Cardiac ventricle fibroblast (primary cell): ENCODE measurements around the gene ZNF584. TPM values are rescaled to one million over a fixed set of nuclear protein-coding genes. Genes with fewer than 3 reads are reported as not detected.

Experiments used
- total RNA-seq: library from RNA; depleted of rRNA; stranded (reverse); fragments of >200 nt; gene quantifications from 2 replicates; pipeline ENCODE4 v1.2.3, GENCODE V29; 2015

The ZNF584 gene
- 12.7 and 16.5 TPM in 2 replicates for total RNA-seq

DNA sequence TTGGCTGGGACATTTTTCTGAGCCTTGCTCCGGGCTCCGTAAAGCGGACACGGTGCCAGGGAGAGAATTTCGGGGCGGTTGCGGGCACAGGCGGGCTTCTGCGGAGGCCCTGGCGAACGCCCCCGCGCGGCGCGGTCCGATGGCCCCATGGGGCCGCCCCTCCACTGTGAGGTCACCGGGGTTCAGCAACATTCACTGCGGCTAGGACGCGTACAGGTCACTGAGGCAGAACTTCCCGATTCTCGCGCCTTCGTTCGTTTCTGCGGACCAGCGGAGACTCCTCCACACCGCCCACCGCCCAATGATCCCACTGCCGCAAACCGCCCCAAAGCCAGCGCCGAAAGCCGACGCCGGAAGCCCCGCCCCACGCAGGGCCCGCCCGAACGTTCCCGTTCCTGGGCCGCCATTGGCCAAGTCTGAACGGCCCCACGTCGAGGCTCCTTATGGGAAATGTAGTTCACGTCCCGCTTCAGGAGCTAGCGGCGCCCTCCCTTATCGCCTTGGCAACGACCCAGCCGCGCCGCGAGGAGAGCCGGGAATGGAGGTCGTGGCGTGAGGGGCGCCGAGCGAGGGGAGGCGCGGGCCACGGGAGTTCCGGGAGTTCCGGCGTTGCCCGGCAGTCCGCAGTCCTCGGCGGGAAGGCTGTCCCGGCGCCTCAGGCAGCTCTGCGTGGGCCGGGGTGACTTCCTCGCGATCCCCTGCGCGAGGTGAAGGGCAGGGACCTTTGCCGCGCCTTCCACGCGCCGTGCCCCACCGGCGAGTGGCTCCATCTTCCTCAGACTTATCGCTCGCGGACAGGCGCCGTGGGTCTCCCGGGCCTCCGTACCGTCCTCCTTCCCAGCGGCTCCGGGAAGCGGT is at the start of gene ZNF584:
Gene ZNF584, plus strand, starts transcription at position 498 of the 858 bp plus-strand sequence. CDS start 499 bp downstream, outside the sequence.

DNA sequence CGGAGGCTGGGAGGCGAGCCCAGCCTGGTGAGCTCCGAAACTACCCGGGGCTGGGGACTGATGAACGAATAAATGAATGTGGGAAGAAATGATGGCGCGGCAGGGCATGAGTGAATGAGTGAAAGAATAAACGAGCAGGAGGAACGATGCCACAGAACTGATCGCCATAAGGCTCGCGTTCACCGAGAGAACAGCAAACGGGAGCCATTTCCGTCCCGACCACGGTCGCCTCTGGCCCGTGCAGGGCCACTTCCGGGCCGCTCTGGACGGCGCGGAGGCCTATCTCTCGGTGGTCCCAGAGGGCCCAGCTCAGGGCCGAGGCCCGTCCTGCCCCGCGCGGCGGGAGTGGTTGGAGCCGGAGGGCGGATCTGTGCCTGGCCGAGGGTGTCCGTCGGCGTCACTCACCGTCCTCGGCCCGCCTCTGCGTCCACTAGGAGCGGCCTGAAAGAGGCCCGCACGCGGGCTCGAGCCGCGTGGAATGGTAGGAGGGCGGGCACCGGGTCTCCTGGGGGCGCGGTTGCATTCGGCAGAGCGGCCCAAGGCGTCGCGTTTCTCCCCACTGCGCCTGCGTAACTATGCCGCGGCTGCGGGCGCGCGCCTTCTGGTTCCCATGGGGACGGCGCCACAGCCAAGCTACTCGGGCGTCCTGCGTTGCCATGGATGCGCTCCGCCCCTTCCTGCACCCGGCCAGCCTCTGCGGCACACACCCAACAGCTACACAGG is 46.0 kb upstream of the ZNF584 start, which contains the start of gene ZNF497:
Gene ZNF497, minus strand, starts transcription at position 480 of the 723 bp plus-strand sequence. CDS start 5,116 bp downstream, outside the sequence.

DNA sequence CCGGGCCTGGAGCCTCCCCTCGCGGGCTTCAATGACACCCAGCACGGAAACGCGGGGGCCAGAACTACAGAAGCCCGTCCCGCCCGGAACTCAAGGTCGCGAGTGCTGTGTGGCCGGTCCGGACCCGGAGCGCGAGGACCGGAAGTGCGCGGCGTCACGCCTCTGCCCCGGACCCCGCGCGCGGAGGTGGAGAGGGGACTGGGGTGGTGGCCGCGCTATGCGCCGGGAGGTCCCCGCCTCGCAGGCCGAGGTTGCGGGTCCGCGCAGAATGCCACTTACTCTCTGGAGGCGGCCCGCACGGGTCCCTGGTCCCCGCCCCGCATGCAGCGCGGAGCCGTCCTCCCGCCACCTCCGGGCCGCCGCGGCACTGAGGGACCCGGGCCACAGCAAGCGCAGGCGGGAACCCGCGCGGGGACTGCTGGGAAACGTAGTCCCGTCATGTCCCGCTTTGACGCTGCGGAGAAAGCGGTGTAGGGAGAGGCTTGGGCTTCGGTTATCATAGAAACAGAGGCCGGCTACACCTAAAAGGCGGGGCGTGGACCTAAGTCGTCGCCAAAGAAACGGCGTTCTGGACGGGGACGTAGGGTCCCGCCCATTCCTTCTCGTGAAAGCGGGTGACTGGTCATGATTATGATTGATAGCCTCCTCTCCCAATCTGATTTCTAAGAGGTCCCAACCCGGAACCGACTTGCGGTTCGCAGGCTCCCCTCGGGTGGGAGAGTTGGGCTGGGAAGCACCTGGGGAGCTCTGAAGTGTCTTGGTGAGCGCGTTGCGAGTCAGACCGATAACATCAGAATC is 27.6 kb upstream of the ZNF584 start, which contains the start of gene ZNF837:
Gene ZNF837, minus strand, starts transcription at position 369 of the 798 bp plus-strand sequence. CDS start 11,698 bp downstream, outside the sequence.

DNA sequence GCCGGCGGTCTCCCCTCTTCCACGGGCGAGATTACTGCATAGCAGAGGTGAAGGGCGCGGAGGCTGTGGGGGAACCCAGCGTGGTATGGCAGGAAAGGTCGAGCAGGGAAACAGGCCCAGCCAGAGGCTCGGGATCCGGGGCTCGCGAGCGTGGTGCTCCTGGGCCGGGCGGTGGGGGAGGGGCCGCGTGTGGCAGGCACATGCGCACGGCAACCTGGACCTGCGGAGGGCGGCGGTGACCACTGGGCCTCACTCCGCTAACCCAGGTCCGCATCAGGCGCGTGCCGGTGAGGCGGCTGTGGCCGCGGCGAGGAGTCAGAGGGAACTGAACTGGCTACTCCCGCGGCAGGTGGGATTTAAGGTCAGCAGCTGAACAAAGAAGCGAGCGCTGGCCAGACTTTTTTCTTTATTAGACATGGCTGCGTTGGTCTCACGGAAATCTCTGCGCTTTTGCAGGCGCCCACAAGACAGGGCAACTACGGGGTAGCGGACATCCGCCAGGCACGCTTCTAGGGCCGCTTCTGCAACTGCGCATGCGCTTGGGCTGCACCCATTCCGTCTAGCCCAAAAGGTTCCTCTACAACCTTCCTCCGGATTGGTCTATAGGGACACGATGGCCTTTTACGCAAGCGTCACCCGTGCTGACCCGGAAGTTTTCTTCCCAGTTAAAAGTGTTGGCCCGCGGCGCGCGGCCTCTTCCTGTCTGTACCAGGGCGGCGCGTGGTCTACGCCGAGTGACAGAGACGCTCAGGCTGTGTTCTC is 21.7 kb upstream of the ZNF584 start, which contains the start of gene RPS5:
Gene RPS5, plus strand, starts transcription at position 694 of the 762 bp plus-strand sequence. CDS start 869 bp downstream, outside the sequence.

DNA sequence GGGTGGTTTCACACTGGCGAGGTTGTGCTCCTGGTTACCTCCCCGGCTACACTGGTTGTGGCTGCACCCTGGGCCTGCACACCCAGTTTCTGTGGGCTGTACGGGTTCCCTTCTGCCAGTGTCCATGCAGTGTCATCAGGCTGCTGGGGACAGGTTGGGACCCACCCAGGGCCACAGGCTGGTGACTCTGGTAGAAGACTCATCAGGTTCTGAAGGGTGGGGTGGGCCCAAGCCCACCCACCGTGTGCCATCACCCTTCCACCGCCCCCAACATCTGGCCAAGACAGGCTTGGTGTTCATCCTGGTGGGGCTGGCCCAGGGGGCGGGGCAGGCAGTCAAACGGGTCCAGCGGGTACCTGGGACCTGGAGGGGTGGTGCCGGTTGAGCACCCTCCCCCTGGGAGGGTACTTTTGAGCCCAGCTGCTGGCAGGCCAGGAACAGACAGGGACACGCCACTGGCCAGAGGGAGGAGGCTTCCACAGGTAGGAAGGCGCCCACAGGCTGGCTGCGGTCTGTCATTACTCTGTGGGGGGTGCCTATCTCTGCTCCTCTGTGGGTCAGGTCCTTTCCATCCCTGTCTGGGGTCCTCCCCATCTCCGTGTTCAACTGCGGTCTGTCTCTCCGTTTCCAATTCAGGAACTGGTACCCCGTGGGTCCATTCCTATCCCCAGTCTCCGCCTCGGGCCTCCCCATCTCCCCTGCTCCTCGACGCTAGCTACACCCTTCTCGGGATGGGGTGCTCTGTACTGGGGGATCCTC is 13.1 kb upstream of the ZNF584 start, which contains the start of gene RNF225:
Gene RNF225, plus strand, starts transcription at position 437 of the 759 bp plus-strand sequence. CDS start 434 bp downstream, outside the sequence.

DNA sequence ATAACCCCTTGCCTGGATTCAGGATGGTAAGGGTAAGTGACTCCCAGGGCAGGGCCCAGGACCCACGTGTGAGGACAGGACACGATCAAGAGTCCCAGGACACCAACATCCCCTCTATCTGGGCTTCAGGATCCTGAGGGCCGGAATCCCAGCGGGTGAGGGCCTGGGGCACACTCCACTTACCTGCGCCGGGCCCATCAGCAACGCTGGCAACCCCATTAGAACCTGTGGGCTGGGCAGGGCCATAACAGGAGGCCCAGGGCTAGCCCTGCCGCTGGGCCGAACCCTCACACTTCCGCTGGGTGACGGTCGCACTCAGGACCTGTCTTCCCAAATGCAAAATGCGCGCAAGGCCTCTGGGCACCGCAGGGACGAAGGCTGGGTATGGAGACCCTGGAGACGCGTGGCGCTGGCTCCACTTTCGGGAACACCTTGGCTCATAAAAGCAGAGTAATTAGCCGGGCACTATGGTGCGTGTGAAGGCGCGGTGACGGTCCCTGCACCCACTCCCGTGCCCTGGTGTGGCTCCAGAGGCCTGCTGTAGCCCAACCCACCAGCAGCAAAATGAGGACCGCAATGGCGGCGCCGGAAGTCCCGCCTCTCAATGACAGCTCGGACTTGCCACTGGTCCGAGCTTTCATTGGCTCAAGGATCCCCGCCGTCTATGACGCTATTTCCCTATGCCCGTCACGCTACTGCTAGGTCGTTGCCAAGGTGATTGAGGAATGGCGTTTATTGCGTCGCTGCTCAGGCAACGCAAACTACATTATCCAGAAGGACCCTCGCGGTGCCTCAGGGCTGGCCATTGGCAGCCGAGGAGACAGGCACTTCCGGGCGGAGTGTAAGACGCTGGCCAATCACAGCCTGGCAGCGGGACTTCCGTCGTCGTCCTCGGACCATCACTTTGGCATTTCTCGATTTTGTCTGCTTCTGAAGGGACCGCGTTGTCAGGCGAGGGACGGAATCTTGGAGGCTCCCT is 31.4 kb downstream of the ZNF584 start, which contains the start of gene ZNF132:
Gene ZNF132, minus strand, starts transcription at position 578 of the 979 bp plus-strand sequence. Its CDS starts 332 bp downstream, at position 246.

DNA sequence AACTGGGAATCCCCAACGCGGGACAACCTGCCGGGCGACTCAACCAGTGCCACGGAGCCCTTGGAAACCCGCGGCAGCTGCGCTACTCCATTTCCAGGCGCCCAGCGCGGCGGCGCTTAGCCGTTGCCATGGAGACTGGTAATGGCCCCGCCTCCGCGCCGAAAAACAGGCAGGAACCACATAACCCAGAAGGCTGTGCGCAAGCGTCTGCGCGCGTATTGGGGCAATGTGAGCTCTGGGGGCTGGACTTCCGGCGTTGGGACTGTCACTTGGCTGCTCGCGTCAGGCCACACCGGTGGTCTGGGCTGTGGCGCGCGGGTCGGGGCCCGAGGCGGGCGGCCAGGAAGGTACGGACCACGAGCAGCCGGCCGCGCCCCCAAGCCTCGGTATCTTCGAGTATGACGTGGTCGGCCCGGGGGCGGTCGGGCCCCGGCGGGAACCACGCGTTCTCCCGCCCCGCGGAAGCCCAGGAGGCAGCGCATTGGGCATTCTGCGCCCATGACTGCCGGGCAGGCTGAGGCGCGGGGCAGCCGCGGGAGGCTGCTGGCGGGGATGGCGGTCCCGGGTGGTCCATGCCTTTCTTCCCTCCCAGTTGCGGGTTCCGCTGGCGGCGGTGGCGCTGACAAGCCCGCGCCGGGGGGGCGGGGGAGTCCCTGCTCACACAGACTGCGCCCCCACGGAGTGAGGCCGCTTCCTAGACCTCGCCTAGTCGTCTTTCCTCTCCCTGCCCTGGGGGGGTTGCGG is 43.1 kb downstream of the ZNF584 start, which contains the start of gene ZNF324B:
Gene ZNF324B, plus strand, starts transcription at position 265 of the 744 bp plus-strand sequence. CDS start 2,080 bp downstream, outside the sequence.

DNA sequence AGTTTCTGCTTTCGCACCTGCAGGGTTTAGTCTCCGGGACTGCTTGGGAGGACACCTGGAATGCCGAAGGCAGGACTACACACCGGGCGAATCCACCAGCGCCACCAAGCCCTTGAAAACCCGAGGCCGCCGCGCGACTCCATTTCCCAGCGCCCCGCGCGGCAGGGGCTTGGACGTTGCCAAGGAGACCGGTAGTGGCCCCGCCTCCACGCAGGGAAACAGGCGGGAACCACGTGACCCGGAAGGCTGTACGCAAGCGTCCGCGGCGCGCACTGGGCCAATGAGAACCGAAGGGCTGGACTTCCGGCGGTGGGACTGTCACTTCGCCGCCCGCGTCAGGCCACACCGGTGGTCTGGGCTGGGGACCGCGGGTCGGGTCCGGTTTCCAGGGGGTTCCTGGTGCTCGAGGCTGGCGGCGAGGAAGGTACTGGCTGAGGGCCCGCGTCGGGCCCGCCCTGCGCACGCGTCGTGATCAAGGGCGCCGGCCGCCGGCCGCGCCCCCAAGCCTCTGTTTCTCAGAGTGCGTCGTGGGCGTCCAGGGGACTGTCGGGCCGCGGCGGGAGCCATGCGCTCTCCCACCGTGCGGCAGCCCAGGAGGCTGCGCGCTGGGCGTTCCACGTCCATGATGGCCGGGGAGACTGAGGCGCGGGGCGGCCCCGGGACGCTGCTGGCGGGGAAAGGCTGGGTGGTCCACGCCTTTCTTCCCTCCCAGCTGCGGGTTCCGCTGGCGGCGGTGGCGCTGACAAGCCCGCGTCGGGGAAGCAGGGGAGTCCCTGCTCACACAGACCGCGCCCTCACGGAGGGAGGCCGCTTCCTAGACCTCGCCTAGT is 58.5 kb downstream of the ZNF584 start, which contains the start of gene ZNF324:
Gene ZNF324, plus strand, starts transcription at position 321 of the 830 bp plus-strand sequence. CDS start 2,106 bp downstream, outside the sequence.

Other genes with a start within 250 kb of the ZNF584 start
- 18.0 and 21.7 TPM in 2 replicates for gene ZNF274, start 225.6 kb upstream of the ZNF584 start, total RNA-seq
- gene ZNF544, start 179.7 kb upstream of the ZNF584 start, total RNA-seq: 24.6 and 33.3 TPM in 2 replicates
- gene ZNF8, start 129.7 kb upstream of the ZNF584 start, total RNA-seq: 6.2 and 6.9 TPM in 2 replicates
- gene ERVK3-1, start 103.3 kb upstream of the ZNF584 start, total RNA-seq: 21.8 and 35.2 TPM in 2 replicates
- 2.4 and 2.8 TPM in 2 replicates for gene ZSCAN22, start 81.7 kb upstream of the ZNF584 start, total RNA-seq
- gene A1BG, start 55.2 kb upstream of the ZNF584 start, total RNA-seq: 24.8 and 61.8 TPM in 2 replicates
- gene ZNF497, start 45.9 kb upstream of the ZNF584 start, total RNA-seq: 0.12 and 0.29 TPM in 2 replicates
- gene ZNF837, start 27.6 kb upstream of the ZNF584 start, total RNA-seq: 3.8 and 4.8 TPM in 2 replicates
- 1,797 and 1,853 TPM in 2 replicates for gene RPS5, start 21.4 kb upstream of the ZNF584 start, total RNA-seq
- gene RNF225, start 13.0 kb upstream of the ZNF584 start, total RNA-seq: not detected in 2 replicates
- gene ZNF132, start 31.5 kb downstream of the ZNF584 start, total RNA-seq: 6.4 and 7.1 TPM in 2 replicates
- 7.5 and 7.6 TPM in 2 replicates for gene ZNF324B, start 43.0 kb downstream of the ZNF584 start, total RNA-seq
- gene ZNF324, start 58.4 kb downstream of the ZNF584 start, total RNA-seq: 10.7 and 12.1 TPM in 2 replicates
- gene ZNF446, start 67.7 kb downstream of the ZNF584 start, total RNA-seq: 12.8 and 16.3 TPM in 2 replicates
- gene SLC27A5, start 103.3 kb downstream of the ZNF584 start, total RNA-seq: 4.8 and 5.5 TPM in 2 replicates
- 5.9 and 9.4 TPM in 2 replicates for gene ZBTB45, start 111.2 kb downstream of the ZNF584 start, total RNA-seq
- 204 and 211 TPM in 2 replicates for gene TRIM28, start 135.4 kb downstream of the ZNF584 start, total RNA-seq
- 133 and 136 TPM in 2 replicates for gene CHMP2A, start 146.5 kb downstream of the ZNF584 start, total RNA-seq
- gene UBE2M, start 150.0 kb downstream of the ZNF584 start, total RNA-seq: 21.6 and 30.4 TPM in 2 replicates
- 7.4 and 13.3 TPM in 2 replicates for gene MZF1, start 164.7 kb downstream of the ZNF584 start, total RNA-seq